Measurements from ENCODE around the gene JMJD4. TPM values are rescaled to one million over a fixed set of nuclear protein-coding genes. Genes with fewer than 3 reads are reported as not detected.

Gene JMJD4
- total and polyA plus RNA-seq, 4 donors: 9.4 to 23.0 (median 15.6) TPM

DNA sequence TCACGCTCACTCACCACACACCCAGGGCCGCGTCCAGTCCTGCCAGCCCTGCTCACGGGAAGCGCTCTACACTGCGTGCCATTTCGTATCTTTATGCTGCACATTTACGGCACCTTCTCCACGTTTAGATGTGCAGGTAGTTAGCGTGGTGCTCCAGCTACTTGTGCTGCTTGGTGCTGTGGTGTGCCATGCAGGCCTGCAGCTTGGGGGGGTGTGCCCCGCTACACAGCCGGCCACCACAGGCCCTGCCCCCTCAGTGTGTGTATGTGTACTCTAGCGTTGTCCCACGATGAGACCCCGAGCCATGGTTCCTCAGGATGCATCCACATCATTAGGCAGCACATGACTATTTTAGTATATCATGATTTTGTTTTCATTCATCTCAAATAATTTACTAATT, 38.5 kb upstream of the JMJD4 start:
- DNase-seq (no peak), ATAC-seq (ENCODE audit: insufficient read depth, low FRiP score) (no peak)
- Histone ChIP-seq H3K9ac (ENCODE audit: insufficient read depth in 1 of 2, low read length in 2 of 2) (no peak overlapping the region), H3K4me3 (no peak overlapping the region), H3K4me1 (ENCODE audit: control insufficient read depth in 5 of 5, insufficient read depth in 5 of 5, low read length in 5 of 5) (peaks cover 0 to 17% (median 4%) of the 10 kb centered on the region in 5 donors), H3K9me3 (ENCODE audit: control insufficient read depth in 4 of 4, insufficient read depth in 3 of 4, low read length in 3 of 4) (no peaks in the 10 kb centered on the region), H3K27ac (ENCODE audit: low read depth in 1 of 2, low read length in 1 of 2) (no peak overlapping the region), H3K36me3 (ENCODE audit: control insufficient read depth in 4 of 4, insufficient read depth in 4 of 4, low read length in 4 of 4) (peaks cover 0 to 27% (median 11%) of the 10 kb centered on the region in 4 donors), H3K27me3 (ENCODE audit: control insufficient read depth in 3 of 3, insufficient read depth in 3 of 3, low read length in 2 of 3) (no peaks in the 10 kb centered on the region)
- WGBS, 2 donors: 89 to 95% methylated on average over 15 of the region's 15 CpGs
- TF ChIP-seq, protein P1, sequence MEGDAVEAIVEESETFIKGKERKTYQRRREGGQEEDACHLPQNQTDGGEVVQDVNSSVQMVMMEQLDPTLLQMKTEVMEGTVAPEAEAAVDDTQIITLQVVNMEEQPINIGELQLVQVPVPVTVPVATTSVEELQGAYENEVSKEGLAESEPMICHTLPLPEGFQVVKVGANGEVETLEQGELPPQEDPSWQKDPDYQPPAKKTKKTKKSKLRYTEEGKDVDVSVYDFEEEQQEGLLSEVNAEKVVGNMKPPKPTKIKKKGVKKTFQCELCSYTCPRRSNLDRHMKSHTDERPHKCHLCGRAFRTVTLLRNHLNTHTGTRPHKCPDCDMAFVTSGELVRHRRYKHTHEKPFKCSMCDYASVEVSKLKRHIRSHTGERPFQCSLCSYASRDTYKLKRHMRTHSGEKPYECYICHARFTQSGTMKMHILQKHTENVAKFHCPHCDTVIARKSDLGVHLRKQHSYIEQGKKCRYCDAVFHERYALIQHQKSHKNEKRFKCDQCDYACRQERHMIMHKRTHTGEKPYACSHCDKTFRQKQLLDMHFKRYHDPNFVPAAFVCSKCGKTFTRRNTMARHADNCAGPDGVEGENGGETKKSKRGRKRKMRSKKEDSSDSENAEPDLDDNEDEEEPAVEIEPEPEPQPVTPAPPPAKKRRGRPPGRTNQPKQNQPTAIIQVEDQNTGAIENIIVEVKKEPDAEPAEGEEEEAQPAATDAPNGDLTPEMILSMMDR (IDR thresholded peaks at IDR 0.05; ENCODE audit: control extremely low read depth, extremely low read depth): no peak

DNA sequence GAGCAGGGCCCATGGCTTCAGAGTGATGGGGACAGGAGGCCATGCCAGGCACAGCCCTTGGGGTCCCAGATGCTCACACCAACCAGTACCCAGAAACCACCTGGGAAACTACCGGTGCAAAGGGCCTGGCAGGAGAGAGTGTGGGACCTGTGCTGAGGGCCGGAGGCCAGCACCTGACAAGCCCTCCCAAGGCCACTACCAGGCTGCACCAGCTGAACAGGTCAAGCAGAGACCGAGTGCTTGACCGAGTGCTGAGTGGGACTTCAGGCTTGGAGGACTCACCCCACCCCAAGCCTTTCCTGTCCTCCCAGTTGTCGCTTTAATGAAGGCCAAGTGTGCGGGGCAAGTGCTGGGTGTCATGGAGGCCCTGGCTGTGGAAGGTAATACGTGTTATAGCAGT, 36.7 kb upstream of the JMJD4 start:
- ATAC-seq (ENCODE audit: insufficient read depth, low FRiP score): no peak

DNA sequence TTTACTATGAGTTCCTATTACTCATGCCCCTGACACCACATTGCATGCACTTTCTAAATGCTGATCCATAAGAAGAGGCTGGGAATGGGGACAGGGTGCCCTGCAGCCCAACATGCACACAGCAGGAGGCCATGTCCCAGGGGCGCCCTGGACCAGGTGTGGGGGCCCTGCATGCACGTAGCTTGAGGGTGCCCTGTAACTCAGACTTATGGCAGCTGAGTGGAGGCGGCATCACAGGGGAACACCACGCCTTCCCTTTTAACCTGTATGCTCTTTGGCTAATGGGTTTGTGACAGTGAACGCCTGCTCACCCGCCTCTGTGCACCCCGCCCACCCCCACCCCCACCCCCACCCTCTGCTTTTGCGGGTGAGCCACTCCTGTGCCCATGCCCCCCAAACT, 36.2 kb upstream of the JMJD4 start:
- Histone ChIP-seq H3K27me3 (ENCODE audit: control insufficient read depth in 3 of 3, insufficient read depth in 3 of 3, low read length in 2 of 3) (no peaks in the 10 kb centered on the region), H3K36me3 (ENCODE audit: control insufficient read depth in 4 of 4, insufficient read depth in 4 of 4, low read length in 4 of 4) (peaks cover 0 to 35% (median 18%) of the 10 kb centered on the region in 4 donors), H3K9me3 (ENCODE audit: control insufficient read depth in 4 of 4, insufficient read depth in 3 of 4, low read length in 3 of 4) (no peaks in the 10 kb centered on the region), H3K4me1 (ENCODE audit: control insufficient read depth in 5 of 5, insufficient read depth in 5 of 5, low read length in 5 of 5) (peaks cover 0 to 38% (median 18%) of the 10 kb centered on the region in 5 donors), H3K4me3 (no peak overlapping the region), H3K9ac (ENCODE audit: insufficient read depth in 1 of 2, low read length in 2 of 2) (no peak overlapping the region), H3K27ac (ENCODE audit: low read depth in 1 of 2, low read length in 1 of 2) (no peak overlapping the region)
- no peak for ATAC-seq (ENCODE audit: insufficient read depth, low FRiP score)
- WGBS, 2 donors: 92 to 98% methylated on average over 7 to 8 of the region's 8 CpGs
- DNase-seq: no peak
- TF ChIP-seq, protein P1 (IDR thresholded peaks at IDR 0.05; ENCODE audit: control extremely low read depth, extremely low read depth): no peak

More for the DNA sequence above, 36.7 kb upstream of the JMJD4 start:
- DNase-seq: no peak
- Histone ChIP-seq H3K4me3 (no peak overlapping the region), H3K27ac (ENCODE audit: low read depth in 1 of 2, low read length in 1 of 2) (no peak overlapping the region), H3K4me1 (ENCODE audit: control insufficient read depth in 5 of 5, insufficient read depth in 5 of 5, low read length in 5 of 5) (peaks cover 0 to 35% (median 15%) of the 10 kb centered on the region in 5 donors), H3K9ac (ENCODE audit: insufficient read depth in 1 of 2, low read length in 2 of 2) (no peak overlapping the region), H3K27me3 (ENCODE audit: control insufficient read depth in 3 of 3, insufficient read depth in 3 of 3, low read length in 2 of 3) (no peaks in the 10 kb centered on the region), H3K36me3 (ENCODE audit: control insufficient read depth in 4 of 4, insufficient read depth in 4 of 4, low read length in 4 of 4) (peaks cover 0 to 37% (median 18%) of the 10 kb centered on the region in 4 donors), H3K9me3 (ENCODE audit: control insufficient read depth in 4 of 4, insufficient read depth in 3 of 4, low read length in 3 of 4) (no peaks in the 10 kb centered on the region)
- 85 to 97% methylated on average over 7 of the region's 7 CpGs for WGBS, 2 donors
- TF ChIP-seq, protein P1 (IDR thresholded peaks at IDR 0.05; ENCODE audit: control extremely low read depth, extremely low read depth): no peak

DNA sequence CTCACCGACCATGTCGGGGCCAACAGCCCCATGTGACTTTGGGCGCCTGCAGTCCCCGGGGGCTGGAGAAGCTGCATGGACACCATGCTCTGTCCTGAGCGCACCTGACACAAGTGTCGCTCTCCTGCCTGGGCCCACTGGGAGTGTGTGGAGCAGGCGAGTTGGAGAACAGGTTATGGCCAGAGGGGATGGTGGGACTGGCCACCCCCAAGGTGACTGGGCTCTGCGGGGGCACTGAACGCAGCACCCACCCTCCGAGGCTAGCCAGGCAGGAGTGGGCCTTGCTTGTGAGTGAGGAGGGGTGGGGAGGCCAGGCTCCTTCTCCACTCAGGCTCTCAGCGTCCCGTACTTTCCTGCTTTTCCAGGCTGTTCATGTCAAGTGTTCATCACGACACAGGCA, 35.7 kb upstream of the JMJD4 start:
- Histone ChIP-seq H3K4me1 (ENCODE audit: control insufficient read depth in 5 of 5, insufficient read depth in 5 of 5, low read length in 5 of 5) (peaks cover 0 to 42% (median 18%) of the 10 kb centered on the region in 5 donors), H3K9ac (ENCODE audit: insufficient read depth in 1 of 2, low read length in 2 of 2) (no peak overlapping the region), H3K27me3 (ENCODE audit: control insufficient read depth in 3 of 3, insufficient read depth in 3 of 3, low read length in 2 of 3) (no peaks in the 10 kb centered on the region), H3K4me3 (no peak overlapping the region), H3K36me3 (ENCODE audit: control insufficient read depth in 4 of 4, insufficient read depth in 4 of 4, low read length in 4 of 4) (peaks cover 0 to 32% (median 17%) of the 10 kb centered on the region in 4 donors), H3K27ac (ENCODE audit: low read depth in 1 of 2, low read length in 1 of 2) (no peak overlapping the region), H3K9me3 (ENCODE audit: control insufficient read depth in 4 of 4, insufficient read depth in 3 of 4, low read length in 3 of 4) (no peaks in the 10 kb centered on the region)
- WGBS, 2 donors: 97% methylated on average over 13 of the region's 13 CpGs
- DNase-seq (no peak), ATAC-seq (ENCODE audit: insufficient read depth, low FRiP score) (no peak)
- TF ChIP-seq, protein P1 (IDR thresholded peaks at IDR 0.05; ENCODE audit: control extremely low read depth, extremely low read depth): no peak

Data from lung (tissue), 12 donors.